ENCODE measurements around the gene DTL. TPM values are rescaled to one million over a fixed set of nuclear protein-coding genes. Genes with fewer than 3 reads are reported as not detected.

The DTL gene
- total and polyA plus RNA-seq, 5 donors from 2014 or later, result 0.95 to 4.7 (median 1.2) TPM

DNA sequence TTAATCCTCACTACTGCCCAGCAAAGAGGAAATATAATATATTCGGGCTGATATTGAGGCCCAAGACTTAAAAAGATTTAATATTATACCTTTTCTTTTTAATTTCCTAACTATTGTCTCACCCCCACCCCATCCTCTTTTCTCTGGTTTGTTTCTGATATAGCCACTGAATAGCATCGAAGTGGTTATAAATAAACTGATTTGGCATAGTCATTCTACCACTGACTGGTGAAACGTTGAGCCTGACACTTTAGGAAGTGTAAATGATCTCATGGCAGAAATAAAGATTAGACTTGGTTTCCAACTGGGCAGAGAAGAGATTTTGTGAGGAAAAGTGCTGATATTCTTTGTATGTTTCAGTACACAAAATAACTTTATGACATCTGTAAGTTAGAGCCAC lies 39.3 kb downstream of the DTL start:
- no peaks in the 10 kb centered on the region for H3K27me3 ChIP-seq (ENCODE audit: control insufficient read depth, insufficient read depth, low read length)
- no peak overlapping the region for H3K4me3 ChIP-seq (ENCODE audit: low read depth, low read length)
- no peak overlapping the region for H3K4me3 Mint-ChIP-seq
- no peak overlapping the region for H3K27ac ChIP-seq (ENCODE audit: insufficient read depth, low read length, poor library complexity, severe bottlenecking)
- H3K27me3 Mint-ChIP-seq, result no peaks in the 10 kb centered on the region
- no peaks in the 10 kb centered on the region for H3K4me1 ChIP-seq (ENCODE audit: control insufficient read depth, insufficient read depth, low read length, poor library complexity, severe bottlenecking)
- no peaks in the 10 kb centered on the region for H3K9me3 Mint-ChIP-seq
- H3K27ac Mint-ChIP-seq, result peak overlapping the region in 1 of 3 donors; percentile 40
- no peaks in the 10 kb centered on the region for H3K36me3 Mint-ChIP-seq
- DNase-seq, result no peak
- H3K9me3 ChIP-seq (ENCODE audit: control insufficient read depth in 2 of 2, low read length in 2 of 2), result no peaks in the 10 kb centered on the region
- no peaks in the 10 kb centered on the region for H3K36me3 ChIP-seq (ENCODE audit: control insufficient read depth, insufficient read depth, low read length)
- no peak for ATAC-seq (ENCODE audit: low read depth in 2 of 2)
- peaks cover 0 to 10% (median 4%) of the 10 kb centered on the region in 4 donors for H3K4me1 Mint-ChIP-seq

DNA sequence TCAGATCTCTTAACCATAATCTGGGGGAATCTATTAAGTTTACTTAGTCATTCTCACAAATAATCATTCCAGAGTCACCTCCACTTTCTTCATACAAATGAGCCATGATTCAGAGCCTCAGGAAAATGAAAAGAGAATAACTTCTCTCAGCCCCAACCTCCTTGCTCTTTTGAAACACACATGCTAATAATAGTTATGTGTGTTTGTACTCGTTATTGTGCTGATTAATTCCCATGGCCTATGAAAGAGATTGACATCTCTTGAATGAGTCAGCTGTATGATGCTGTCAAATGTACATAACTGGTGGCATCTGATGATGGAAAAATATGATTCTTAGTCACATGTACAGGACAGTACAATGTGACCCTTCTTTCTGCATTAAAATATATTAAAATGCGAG lies 41.5 kb downstream of the DTL start:
- ATAC-seq (ENCODE audit: low read depth in 2 of 2), result no peak
- Mint-ChIP-seq H3K9me3 (no peaks in the 10 kb centered on the region), H3K36me3 (no peaks in the 10 kb centered on the region), H3K4me1 (peaks cover 0 to 6% (median 2%) of the 10 kb centered on the region in 4 donors), H3K27ac (no peak overlapping the region), H3K27me3 (no peaks in the 10 kb centered on the region), H3K4me3 (no peak overlapping the region)
- Histone ChIP-seq H3K9me3 (ENCODE audit: control insufficient read depth in 2 of 2, low read length in 2 of 2) (no peaks in the 10 kb centered on the region), H3K27me3 (ENCODE audit: control insufficient read depth, insufficient read depth, low read length) (no peaks in the 10 kb centered on the region), H3K4me3 (ENCODE audit: low read depth, low read length) (no peak overlapping the region), H3K36me3 (ENCODE audit: control insufficient read depth, insufficient read depth, low read length) (no peaks in the 10 kb centered on the region), H3K4me1 (ENCODE audit: control insufficient read depth, insufficient read depth, low read length, poor library complexity, severe bottlenecking) (no peaks in the 10 kb centered on the region), H3K27ac (ENCODE audit: insufficient read depth, low read length, poor library complexity, severe bottlenecking) (no peak overlapping the region)
- DNase-seq, result no peak

DNA sequence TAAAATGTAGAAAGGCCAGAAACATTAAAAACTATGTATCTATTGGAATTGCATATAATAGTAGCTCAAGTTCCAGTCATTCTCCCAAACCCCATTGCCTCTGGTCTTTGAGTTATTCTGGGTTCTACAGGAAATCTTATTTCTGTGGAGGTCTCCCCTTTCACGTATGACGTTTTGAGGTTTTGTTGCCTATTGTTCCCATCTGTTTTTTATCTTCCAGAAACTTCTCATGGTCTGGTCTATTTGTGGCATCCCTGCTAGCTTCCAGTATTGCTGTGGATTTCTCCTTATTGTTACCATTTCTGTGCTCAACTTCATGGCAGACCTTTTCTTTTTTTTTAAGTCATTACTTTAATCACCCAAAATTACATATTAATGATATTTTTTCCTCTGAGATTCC lies 43.3 kb downstream of the DTL start:
- ATAC-seq (ENCODE audit: low read depth in 2 of 2) (no peak), DNase-seq (no peak)
- Histone ChIP-seq H3K4me1 (ENCODE audit: control insufficient read depth, insufficient read depth, low read length, poor library complexity, severe bottlenecking) (no peaks in the 10 kb centered on the region), H3K9me3 (ENCODE audit: control insufficient read depth in 2 of 2, low read length in 2 of 2) (no peaks in the 10 kb centered on the region), H3K4me3 (ENCODE audit: low read depth, low read length) (no peak overlapping the region), H3K27ac (ENCODE audit: insufficient read depth, low read length, poor library complexity, severe bottlenecking) (no peak overlapping the region), H3K36me3 (ENCODE audit: control insufficient read depth, insufficient read depth, low read length) (no peaks in the 10 kb centered on the region), H3K27me3 (ENCODE audit: control insufficient read depth, insufficient read depth, low read length) (no peaks in the 10 kb centered on the region)
- no peaks in the 10 kb centered on the region for H3K36me3 Mint-ChIP-seq
- H3K9me3 Mint-ChIP-seq, result no peaks in the 10 kb centered on the region
- H3K27me3 Mint-ChIP-seq, result no peaks in the 10 kb centered on the region
- H3K4me3 Mint-ChIP-seq, result no peak overlapping the region
- peaks cover 0 to 4% (median 0%) of the 10 kb centered on the region in 4 donors for H3K4me1 Mint-ChIP-seq
- H3K27ac Mint-ChIP-seq, result no peak overlapping the region

DNA sequence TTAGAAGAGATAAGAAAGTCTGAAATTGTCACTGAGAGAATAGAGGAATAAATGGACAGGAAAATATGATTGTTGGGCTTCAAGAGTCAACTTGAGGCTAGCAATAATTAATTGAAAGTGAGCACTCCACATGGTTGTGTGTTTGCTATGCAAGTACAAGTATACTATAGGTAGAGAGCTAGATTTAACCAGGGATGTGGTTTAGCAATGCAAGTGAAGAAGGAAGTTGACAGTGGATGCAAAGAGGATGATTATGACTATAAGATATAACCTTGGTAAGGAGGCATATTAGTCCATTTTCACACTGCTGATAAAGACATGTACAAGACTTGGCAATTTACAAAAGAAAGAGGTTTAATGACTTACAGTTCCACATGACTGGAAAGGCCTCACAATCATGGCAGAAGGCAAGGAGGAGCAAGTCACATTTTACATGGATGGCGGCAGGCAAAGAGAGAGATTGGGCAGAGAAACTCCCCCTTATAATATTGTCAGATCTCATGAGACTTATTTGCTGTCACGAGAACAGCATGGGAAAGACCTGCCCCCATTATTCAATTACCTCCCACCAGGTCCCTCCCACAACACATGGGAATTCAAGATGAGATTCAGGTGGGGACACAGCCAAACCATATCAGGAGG lies 47.3 kb downstream of the DTL start:
- Mint-ChIP-seq H3K36me3 (no peaks in the 10 kb centered on the region), H3K27me3 (no peaks in the 10 kb centered on the region), H3K9me3 (no peaks in the 10 kb centered on the region), H3K4me3 (no peak overlapping the region), H3K27ac (no peak overlapping the region), H3K4me1 (peaks cover 0 to under 1% (median 0%) of the 10 kb centered on the region in 4 donors)
- Histone ChIP-seq H3K9me3 (ENCODE audit: control insufficient read depth in 2 of 2, low read length in 2 of 2) (no peaks in the 10 kb centered on the region), H3K36me3 (ENCODE audit: control insufficient read depth, insufficient read depth, low read length) (no peaks in the 10 kb centered on the region), H3K4me3 (ENCODE audit: low read depth, low read length) (no peak overlapping the region), H3K4me1 (ENCODE audit: control insufficient read depth, insufficient read depth, low read length, poor library complexity, severe bottlenecking) (no peaks in the 10 kb centered on the region), H3K27me3 (ENCODE audit: control insufficient read depth, insufficient read depth, low read length) (no peaks in the 10 kb centered on the region), H3K27ac (ENCODE audit: insufficient read depth, low read length, poor library complexity, severe bottlenecking) (no peak overlapping the region)
- ATAC-seq (ENCODE audit: low read depth in 2 of 2) (peak in 1 of 2 donors; percentile 59), DNase-seq (peak in 1 of 3 donors; percentile 34)

DNA sequence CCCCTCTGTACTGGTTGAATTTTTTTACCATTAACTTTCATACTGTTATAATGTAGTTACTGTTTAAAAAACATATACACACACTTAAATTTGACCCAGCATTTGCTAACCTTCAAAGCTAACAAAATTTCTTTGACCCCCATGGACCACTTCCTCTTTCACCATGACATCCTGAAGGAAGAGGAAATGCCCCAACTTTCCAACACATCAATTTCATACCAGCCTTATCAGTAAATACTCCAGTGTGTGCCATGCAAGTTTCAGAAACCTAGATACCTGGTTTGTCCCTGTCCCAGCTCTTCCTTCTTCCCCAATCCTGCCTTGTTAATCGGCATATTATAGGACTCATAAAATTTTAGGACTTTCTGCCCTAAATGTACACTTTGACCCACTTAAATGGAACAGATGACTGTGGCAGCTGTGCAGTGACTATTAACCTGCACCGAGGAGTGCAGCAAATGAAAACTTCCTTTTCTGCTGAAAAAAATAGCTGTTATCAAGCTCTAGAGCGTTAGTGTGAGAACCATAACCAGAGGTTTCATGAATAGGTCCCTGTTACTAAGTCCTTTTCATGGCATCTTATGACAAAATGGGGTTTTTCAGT lies 54.1 kb downstream of the DTL start:
- no peaks in the 10 kb centered on the region for H3K36me3 Mint-ChIP-seq
- DNase-seq (no peak), ATAC-seq (ENCODE audit: low read depth in 2 of 2) (no peak)
- H3K4me1 ChIP-seq (ENCODE audit: control insufficient read depth, insufficient read depth, low read length, poor library complexity, severe bottlenecking), result peaks cover 10% of the 10 kb centered on the region
- H3K27ac ChIP-seq (ENCODE audit: insufficient read depth, low read length, poor library complexity, severe bottlenecking), result no peak overlapping the region
- H3K4me3 ChIP-seq (ENCODE audit: low read depth, low read length), result no peak overlapping the region
- peaks cover 13 to 23% (median 17%) of the 10 kb centered on the region in 4 donors for H3K4me1 Mint-ChIP-seq
- H3K4me3 Mint-ChIP-seq, result peak overlapping the region in 1 of 4 donors; percentile 4
- no peaks in the 10 kb centered on the region for H3K36me3 ChIP-seq (ENCODE audit: control insufficient read depth, insufficient read depth, low read length)
- peaks cover 0 to 12% (median 3%) of the 10 kb centered on the region in 7 donors for H3K9me3 Mint-ChIP-seq
- H3K27ac Mint-ChIP-seq, result peak overlapping the region; percentile 5 to 32 (median 29)
- H3K9me3 ChIP-seq (ENCODE audit: control insufficient read depth in 2 of 2, low read length in 2 of 2), result no peaks in the 10 kb centered on the region
- H3K27me3 Mint-ChIP-seq, result no peaks in the 10 kb centered on the region
- H3K27me3 ChIP-seq (ENCODE audit: control insufficient read depth, insufficient read depth, low read length), result no peaks in the 10 kb centered on the region

DNA sequence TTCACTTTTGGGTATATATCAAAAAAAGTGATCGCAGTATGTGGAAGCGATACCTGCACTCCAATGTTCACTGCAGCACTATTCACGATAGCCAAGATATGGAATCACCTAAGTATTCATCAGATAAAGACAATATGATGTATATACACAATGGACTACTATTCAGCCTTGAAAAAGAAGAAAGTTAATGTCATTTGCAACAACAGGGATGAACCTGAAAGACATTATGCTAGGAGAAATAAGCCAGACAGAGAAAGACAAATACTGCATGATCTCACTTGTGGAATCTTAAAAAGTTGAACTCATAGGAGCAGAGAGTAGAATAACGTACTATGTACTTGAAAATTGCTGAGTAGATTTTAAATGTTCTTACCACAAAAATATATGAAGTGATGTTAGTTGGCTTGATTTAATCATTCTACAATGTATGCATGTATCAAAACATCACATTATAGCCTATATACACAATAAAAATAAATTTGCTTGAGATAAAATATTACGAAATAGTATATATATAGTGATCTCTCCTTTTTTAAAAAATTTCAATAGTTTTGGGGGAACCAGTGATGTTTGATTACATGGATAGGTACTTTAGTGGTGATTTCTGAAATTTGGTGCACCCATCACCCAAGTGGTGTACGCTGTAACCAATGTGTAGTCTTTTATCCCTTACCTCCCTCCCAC lies 56.0 kb downstream of the DTL start:
- peaks cover 18 to 38% (median 29%) of the 10 kb centered on the region in 4 donors for H3K4me1 Mint-ChIP-seq
- no peak overlapping the region for H3K27ac Mint-ChIP-seq
- DNase-seq, result no peak

DNA sequence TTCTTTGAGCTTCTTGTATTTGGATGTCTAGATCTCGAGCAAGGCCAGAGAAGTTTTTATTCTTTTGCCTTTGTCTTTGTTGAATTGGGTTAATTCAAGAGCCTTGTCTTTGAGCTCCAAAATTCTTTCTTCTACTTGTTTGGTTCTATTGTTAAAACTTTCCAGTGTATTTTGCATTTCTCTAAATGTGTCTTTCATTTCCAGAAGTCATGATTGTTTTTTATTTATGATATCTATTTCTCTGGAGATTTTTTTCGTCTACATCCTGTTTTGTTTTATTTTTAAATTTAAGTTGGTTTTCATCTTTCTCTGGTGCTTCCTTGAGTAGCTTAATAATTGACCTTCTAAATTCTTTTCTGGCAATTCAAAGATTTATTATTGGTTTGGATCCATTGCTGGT lies 61.8 kb downstream of the DTL start:
- no peaks in the 10 kb centered on the region for H3K27me3 ChIP-seq (ENCODE audit: control insufficient read depth, insufficient read depth, low read length)
- H3K4me1 ChIP-seq (ENCODE audit: control insufficient read depth, insufficient read depth, low read length, poor library complexity, severe bottlenecking), result no peaks in the 10 kb centered on the region
- Mint-ChIP-seq H3K36me3 (peaks cover 12% of the 10 kb centered on the region), H3K9me3 (peaks cover 2 to 27% (median 5%) of the 10 kb centered on the region in 7 donors), H3K27me3 (no peaks in the 10 kb centered on the region), H3K27ac (peak overlapping the region in 2 of 3 donors; percentile 40 to 45), H3K4me1 (peaks cover 6 to 23% (median 15%) of the 10 kb centered on the region in 4 donors), H3K4me3 (no peak overlapping the region)
- no peak for DNase-seq
- no peak overlapping the region for H3K4me3 ChIP-seq (ENCODE audit: low read depth, low read length)
- H3K27ac ChIP-seq (ENCODE audit: insufficient read depth, low read length, poor library complexity, severe bottlenecking), result no peak overlapping the region
- H3K36me3 ChIP-seq (ENCODE audit: control insufficient read depth, insufficient read depth, low read length), result no peaks in the 10 kb centered on the region
- H3K9me3 ChIP-seq (ENCODE audit: control insufficient read depth in 2 of 2, low read length in 2 of 2), result peaks cover 0 to 15% of the 10 kb centered on the region in 2 experiments
- ATAC-seq (ENCODE audit: low read depth in 2 of 2), result no peak

More for the DNA sequence above, 56.0 kb downstream of the DTL start:
- Histone ChIP-seq H3K4me3 (ENCODE audit: low read depth, low read length) (no peak overlapping the region), H3K27me3 (ENCODE audit: control insufficient read depth, insufficient read depth, low read length) (no peaks in the 10 kb centered on the region), H3K4me1 (ENCODE audit: control insufficient read depth, insufficient read depth, low read length, poor library complexity, severe bottlenecking) (peaks cover 10% of the 10 kb centered on the region), H3K36me3 (ENCODE audit: control insufficient read depth, insufficient read depth, low read length) (no peaks in the 10 kb centered on the region), H3K9me3 (ENCODE audit: control insufficient read depth in 2 of 2, low read length in 2 of 2) (no peaks in the 10 kb centered on the region), H3K27ac (ENCODE audit: insufficient read depth, low read length, poor library complexity, severe bottlenecking) (no peak overlapping the region)
- peaks cover 1 to 20% (median 3%) of the 10 kb centered on the region in 7 donors for H3K9me3 Mint-ChIP-seq
- ATAC-seq (ENCODE audit: low read depth in 2 of 2), result no peak
- H3K36me3 Mint-ChIP-seq, result no peaks in the 10 kb centered on the region
- H3K4me3 Mint-ChIP-seq, result no peak overlapping the region
- no peaks in the 10 kb centered on the region for H3K27me3 Mint-ChIP-seq
